HG03442 (cell line): ENCODE measurements around the gene CCL4.

Experiments
- ATAC-seq: cut with Tn5 transposase; IDR thresholded peaks from one replicate; pipeline ENCODE4 v1.9.1; 2021; ENCODE audit warnings: mild to moderate bottlenecking, moderate library complexity; ENCODE audit not compliant: unreplicated experiment

The CCL4 gene

GRCh38 chr17:36142806-36143205, 39.2 kb downstream of the CCL4 start:
- ATAC-seq: no peak

GRCh38 chr17:36144014-36144413, 40.4 kb downstream of the CCL4 start:
- ATAC-seq: no peak

- ATAC-seq: no peak
Observed at GRCh38 chr17:36144981-36145729, 41.5 kb downstream of the CCL4 start.

- ATAC-seq: no peak
Observed at GRCh38 chr17:36147601-36148000, 44.0 kb downstream of the CCL4 start.

GRCh38 chr17:36148559-36149295, 45.1 kb downstream of the CCL4 start:
- ATAC-seq: no peak

- ATAC-seq: no peak
Observed at GRCh38 chr17:36149296-36149820, 45.7 kb downstream of the CCL4 start.

- ATAC-seq: no peak
Observed at GRCh38 chr17:36151891-36152638, 48.4 kb downstream of the CCL4 start.

- ATAC-seq: no peak
Observed at GRCh38 chr17:36152639-36153120, 49.1 kb downstream of the CCL4 start.

GRCh38 chr17:36153895-36154610, 50.4 kb downstream of the CCL4 start:
- ATAC-seq: no peak
